ENCODE data around the gene SNAPC4.
"Not testable (repeated sequence)": the region's sequence is repeated elsewhere in the genome, so short reads cannot be mapped to it uniquely, and the experiment has no call there.

The SNAPC4 gene

GRCh38 chr9:136352682-136353081 lies 47.3 kb downstream of the SNAPC4 start:
- no peak for DNase-seq

GRCh38 chr9:136351868-136352267 lies 48.1 kb downstream of the SNAPC4 start:
- DNase-seq, result not testable (repeated sequence)

GRCh38 chr9:136351252-136351800 lies 48.6 kb downstream of the SNAPC4 start:
- no peak for DNase-seq

All from 8988T (cell line).